Activated T-cell treated with anti-CD3 and anti-CD28 coated beads, Interleukin-2, amount 50 U/mL, for 72 hours (primary cell): ENCODE measurements around the gene C16orf90. TPM values are rescaled to one million over a fixed set of nuclear protein-coding genes. Genes with fewer than 3 reads are reported as not detected.

Experiments
- ATAC-seq, 2 donors: fragments of 150-1000 bp; cut with Tn5 transposase; replicated peaks in 1 of 2; 2 replicates each; pipeline ENCODE4 v1.10.0; 2021; ENCODE audit warnings: moderate library complexity in 2 of 2, mild to moderate bottlenecking in 1 of 2
- DNase-seq, 2 donors: peaks; one replicate each; pipeline ENCODE4 v3.0.0; 2021 to 2022; ENCODE audit warnings: mixed read lengths in 1 of 2
- H3K27ac Mint-ChIP-seq: one replicate; pipeline ENCODE4 v1.8.0; 2022; ENCODE audit warnings: mild to moderate bottlenecking, moderate library complexity, mixed read lengths
- H3K27me3 Mint-ChIP-seq: one replicate; pipeline ENCODE4 v1.8.0; 2022; ENCODE audit warnings: low read depth, mixed read lengths
- H3K36me3 Mint-ChIP-seq, 2 donors: one replicate each; pipeline ENCODE4 v1.8.0; 2022; ENCODE audit warnings: mixed read lengths in 2 of 2, mild to moderate bottlenecking in 1 of 2; ENCODE audit not compliant: insufficient read depth in 2 of 2
- H3K4me1 Mint-ChIP-seq: one replicate; pipeline ENCODE4 v1.8.0; 2022; ENCODE audit warnings: low read depth, mixed read lengths
- H3K4me3 Mint-ChIP-seq, 2 donors: one replicate each; pipeline ENCODE4 v1.8.0; 2022; ENCODE audit warnings: mild to moderate bottlenecking in 2 of 2, mixed read lengths in 2 of 2, moderate library complexity in 2 of 2
- H3K9me3 Mint-ChIP-seq, 2 donors: one replicate each; pipeline ENCODE4 v1.8.0; 2022; ENCODE audit warnings: mixed read lengths in 2 of 2
- total RNA-seq, 2 donors: library from RNA; stranded (reverse); gene quantifications; one replicate each; pipeline ENCODE4 v1.2.3, GENCODE V29; 2022

Gene C16orf90
- total RNA-seq, 2 donors from 2014 or later: not detected

DNA sequence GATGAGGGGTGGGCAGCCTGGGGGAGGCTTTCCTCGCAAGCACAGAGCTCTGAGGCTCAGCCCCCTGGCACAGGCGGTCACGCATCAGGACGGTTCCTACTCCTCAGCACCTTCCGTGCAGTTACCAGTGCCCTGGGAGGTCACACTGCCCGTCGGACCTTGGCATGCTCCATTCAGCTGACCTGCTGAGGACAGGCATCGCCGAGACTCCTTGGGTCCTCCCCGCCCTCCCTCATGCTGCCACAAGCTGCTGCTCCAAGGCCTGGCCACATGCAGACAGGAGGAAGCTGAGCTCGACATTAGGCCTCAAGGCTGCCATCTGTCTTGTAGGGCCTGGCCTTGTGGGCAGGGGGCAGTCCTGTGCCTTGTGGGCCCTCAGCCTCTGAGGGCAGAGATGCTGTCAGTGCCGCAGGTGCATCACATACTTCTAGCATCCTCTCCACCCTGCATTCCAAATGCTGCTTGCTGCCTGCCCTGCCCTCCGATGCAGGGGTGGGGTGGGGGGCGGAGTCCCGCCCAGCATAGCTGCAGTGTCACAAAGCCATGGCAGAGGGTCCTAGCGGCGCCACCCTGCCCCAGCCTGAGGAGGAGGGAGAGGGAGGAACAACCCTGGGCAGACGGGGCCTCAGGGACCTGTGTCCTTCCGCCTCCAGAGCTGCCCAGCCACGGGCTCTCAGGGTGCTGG, 9.3 kb downstream of the C16orf90 start:
- DNase-seq: no peak
- H3K9me3 Mint-ChIP-seq: no peaks in the 10 kb centered on the region
- no peak for ATAC-seq
- peaks cover 3 to 9% of the 10 kb centered on the region in 2 donors for H3K36me3 Mint-ChIP-seq
- no peaks in the 10 kb centered on the region for H3K4me1 Mint-ChIP-seq
- H3K4me3 Mint-ChIP-seq: no peak overlapping the region
- no peaks in the 10 kb centered on the region for H3K27me3 Mint-ChIP-seq
- H3K27ac Mint-ChIP-seq: no peak overlapping the region

DNA sequence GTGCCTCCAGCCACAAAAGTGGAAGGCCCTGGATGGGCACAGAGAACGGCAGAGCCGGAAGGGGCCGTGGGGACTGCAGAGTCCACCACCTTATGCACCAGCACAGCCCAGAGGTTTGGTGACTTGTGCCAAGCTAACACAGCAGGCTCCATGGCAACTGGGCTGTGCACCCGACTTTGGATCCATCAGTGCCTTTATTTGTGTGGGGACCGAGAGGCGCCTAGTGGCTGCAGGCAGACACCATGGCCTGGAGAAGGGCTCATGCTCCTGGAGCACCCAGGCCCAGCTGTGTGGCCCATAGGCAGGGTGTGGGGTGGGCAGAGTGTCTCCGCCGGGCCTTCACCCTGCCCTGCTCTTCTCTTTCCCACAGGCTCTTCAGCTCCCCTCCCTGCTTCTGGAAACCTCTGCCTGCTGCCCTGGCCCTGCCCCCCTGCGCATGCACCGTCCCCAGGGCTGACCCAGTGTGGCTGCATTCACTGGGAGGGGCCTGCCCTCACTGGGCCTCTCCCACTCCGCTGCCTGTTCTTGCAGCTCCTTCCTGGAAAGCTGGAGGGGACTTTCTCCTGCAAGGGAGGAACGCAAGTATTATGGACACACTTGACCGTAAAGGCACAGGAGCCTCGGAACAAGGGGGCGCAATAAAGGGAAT, 10.1 kb downstream of the C16orf90 start:
- no peak for DNase-seq
- Mint-ChIP-seq H3K4me1 (no peaks in the 10 kb centered on the region), H3K36me3 (peaks cover 3 to 9% of the 10 kb centered on the region in 2 donors), H3K4me3 (no peak overlapping the region), H3K27ac (no peak overlapping the region), H3K9me3 (no peaks in the 10 kb centered on the region), H3K27me3 (no peaks in the 10 kb centered on the region)
- ATAC-seq: no peak

DNA sequence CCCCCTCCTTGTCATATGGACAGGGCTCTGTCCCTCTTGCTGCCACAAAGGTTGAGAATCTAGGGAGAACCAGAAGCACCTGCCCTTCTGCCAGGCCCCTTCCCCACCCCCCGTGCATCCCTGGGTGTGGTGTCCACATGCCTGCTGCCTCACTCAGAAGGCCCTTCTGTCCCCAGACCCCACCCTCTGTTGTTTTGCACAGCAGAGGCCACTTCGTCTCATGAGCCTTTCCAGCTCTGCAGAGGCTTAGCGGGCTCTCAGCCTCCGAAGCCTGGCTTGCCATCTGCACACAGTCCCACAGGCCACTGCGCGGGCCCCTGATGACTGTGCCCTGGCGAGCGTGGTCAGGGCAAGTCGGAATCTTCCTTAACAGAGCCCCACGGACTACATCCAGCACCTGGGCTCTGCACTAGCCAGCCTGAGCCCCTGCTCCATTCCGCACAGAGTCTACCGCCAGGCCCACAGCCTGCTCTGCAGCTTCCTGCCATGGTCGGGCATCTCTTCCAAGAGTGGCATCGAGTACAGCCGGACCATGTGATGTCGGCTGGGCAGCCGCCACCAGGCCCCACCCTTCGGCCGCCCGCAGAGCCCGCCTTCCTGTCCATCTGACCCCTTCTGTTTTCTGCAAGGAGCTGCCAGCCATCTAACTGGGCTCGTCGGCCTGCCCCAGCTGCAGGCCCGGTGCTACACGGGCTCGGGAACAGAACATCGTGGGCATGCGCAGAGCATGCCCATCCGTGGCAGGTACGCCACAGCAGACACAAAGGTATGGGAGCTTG, 10.8 kb downstream of the C16orf90 start:
- Mint-ChIP-seq H3K27me3 (no peaks in the 10 kb centered on the region), H3K36me3 (peaks cover 3 to 12% of the 10 kb centered on the region in 2 donors), H3K27ac (no peak overlapping the region)

DNA sequence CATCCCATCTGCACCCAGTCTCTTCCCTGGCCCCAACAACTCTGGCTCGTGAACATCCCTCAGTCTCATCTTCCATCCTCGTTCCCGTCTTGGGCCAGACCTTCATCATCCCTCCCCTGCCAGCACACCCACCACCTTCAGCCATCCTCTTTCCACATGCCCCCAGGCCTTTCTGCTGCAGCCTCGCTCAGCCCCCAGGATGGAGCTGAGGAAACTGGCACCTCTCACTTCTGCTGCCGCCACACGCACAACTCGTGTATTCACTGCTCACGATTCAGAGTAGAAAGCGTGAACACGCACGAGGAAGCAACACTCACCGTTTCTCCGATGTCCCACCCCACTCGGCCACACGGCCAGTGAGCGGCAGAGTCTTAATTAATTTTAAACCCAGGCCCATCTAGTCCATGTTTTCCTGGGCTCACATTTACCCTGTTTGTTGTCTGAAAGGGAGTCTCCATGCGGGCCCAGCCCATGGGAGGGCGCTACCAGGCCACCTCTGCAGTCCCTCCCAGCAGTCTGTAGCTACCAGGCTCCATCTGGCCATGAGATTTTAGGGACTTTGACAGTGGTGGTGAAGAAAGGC, 12.5 kb downstream of the C16orf90 start:
- Mint-ChIP-seq H3K9me3 (no peaks in the 10 kb centered on the region), H3K4me3 (no peak overlapping the region), H3K36me3 (peaks cover 3 to 15% of the 10 kb centered on the region in 2 donors), H3K27me3 (no peaks in the 10 kb centered on the region), H3K27ac (no peak overlapping the region), H3K4me1 (no peaks in the 10 kb centered on the region)
- DNase-seq (no peak), ATAC-seq (no peak)

More for the DNA sequence above, 10.8 kb downstream of the C16orf90 start:
- Mint-ChIP-seq H3K4me1 (no peaks in the 10 kb centered on the region), H3K4me3 (no peak overlapping the region), H3K9me3 (no peaks in the 10 kb centered on the region)
- ATAC-seq: no peak
- no peak for DNase-seq

DNA sequence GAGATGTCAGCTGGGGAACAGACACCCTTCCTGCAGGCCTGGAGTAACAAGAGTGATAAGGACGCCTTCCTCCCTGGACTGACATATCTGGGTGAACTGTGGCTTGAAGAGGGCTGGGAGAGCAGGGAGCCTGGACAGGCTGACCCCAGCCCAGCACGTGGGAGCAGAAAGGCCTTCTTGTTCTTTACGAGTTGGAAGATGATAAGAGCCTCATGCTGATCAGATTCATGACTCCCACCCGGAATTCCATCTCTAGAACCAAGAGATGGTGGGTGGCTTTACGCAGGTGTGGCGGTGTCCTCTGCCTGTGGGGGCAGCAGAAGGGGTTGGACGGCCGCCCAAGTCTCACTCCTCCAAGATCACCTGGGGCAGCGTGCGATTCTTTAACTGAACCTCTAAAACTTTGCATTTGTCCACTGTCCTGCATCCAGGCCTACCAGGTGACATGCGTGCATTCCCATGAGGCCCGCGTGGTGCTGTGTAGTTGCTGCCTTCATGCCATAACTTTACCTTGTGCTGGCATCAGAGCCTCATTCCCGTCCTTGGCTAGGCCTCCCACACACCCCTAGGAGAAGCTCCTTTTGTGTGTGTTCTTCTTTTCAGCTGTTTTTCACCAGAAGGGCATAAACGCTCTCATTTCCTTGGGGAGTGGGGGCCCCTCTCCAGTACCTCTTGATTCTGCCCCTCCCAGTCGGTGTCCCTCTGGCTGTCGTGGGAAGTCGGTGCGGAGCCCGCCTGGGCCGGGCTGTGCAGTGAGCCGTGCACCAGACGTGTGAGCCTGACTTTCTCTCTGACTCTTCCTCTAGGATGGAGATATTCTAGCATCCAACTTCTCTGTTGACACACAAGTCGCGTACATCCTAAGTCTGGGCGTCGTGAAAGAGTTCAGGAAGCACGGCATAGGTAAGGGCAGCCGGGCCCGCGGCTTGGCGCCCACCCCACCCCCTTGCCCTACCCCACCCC, 13.3 kb downstream of the C16orf90 start:
- Mint-ChIP-seq H3K9me3 (no peaks in the 10 kb centered on the region), H3K4me3 (no peak overlapping the region), H3K27ac (peak overlapping the region; percentile 79), H3K27me3 (no peaks in the 10 kb centered on the region), H3K36me3 (peaks cover 3 to 15% of the 10 kb centered on the region in 2 donors), H3K4me1 (no peaks in the 10 kb centered on the region)
- no peak for ATAC-seq
- no peak for DNase-seq

DNA sequence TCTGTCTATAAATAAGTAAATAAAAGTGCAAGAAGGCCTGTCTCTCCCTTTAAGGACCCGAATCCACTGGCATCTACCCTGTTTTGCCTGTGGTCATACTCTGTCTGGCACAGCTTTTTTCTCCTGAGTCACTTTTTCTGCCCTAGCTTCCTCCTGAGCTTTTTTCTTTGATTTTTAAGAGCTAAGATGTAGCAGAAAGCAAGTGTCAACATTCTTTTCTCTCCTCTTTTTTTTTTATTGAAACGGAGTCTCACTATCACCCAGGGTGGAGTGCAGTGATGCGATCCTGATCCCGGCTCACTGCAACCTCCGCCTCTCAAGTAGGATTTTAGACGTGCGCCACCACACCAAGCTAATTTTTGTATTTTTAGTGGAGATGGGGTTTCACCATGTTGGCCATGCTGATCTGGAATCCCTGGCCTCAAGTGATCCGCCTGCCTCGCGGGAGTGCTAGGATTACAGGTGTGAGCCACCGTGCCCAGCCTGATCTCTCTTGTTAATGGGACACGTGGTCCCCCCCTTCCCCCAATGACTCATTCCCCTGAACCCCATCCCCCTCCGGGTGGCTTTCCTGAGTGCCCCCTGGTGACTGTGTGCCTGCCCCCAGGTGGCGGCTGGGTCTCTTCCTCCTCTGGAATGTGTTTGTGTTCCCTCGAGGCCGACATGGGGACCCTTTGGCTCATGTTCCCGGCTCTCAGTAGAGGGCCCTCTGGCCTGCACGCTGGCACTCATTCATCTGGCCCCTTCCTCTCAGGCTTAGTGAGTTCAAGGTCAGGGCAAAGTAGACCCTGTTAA, 14.2 kb downstream of the C16orf90 start:
- H3K9me3 Mint-ChIP-seq: no peaks in the 10 kb centered on the region
- H3K27ac Mint-ChIP-seq: peak overlapping the region; percentile 57
- H3K4me1 Mint-ChIP-seq: no peaks in the 10 kb centered on the region
- peaks cover 3 to 15% of the 10 kb centered on the region in 2 donors for H3K36me3 Mint-ChIP-seq
- H3K4me3 Mint-ChIP-seq: no peak overlapping the region
- no peak for ATAC-seq
- H3K27me3 Mint-ChIP-seq: no peaks in the 10 kb centered on the region
- no peak for DNase-seq

DNA sequence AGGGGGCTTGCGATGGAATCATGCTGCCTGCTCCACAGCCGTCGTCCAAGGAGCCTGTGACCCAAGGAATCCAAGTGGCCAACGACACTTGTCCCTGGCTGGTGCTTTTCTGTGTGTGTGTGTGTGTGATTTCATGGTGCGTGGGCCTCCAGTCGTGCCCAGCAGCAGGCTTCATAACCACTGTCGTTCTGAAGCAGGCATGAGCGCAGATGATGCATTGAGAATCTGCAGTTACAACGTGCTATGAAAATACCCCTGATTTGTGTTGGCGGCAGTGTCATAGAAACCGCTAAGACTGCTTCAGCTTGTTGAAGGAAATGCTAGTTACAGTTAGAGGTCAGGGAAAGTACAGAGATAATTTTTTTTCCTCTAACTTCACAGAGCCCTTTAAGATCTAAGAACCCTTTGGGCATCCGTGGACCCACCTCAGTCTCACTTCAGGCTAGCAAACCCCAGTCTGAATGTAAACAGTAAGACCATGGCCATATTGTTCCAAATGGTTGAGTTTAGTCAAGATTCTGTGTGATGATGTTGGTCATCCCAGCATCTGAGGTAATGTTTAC, 15.6 kb downstream of the C16orf90 start:
- H3K9me3 Mint-ChIP-seq: no peaks in the 10 kb centered on the region
- ATAC-seq: peak; percentile 72 to 87
- peaks cover 3 to 15% of the 10 kb centered on the region in 2 donors for H3K36me3 Mint-ChIP-seq
- peaks cover 7% of the 10 kb centered on the region for H3K4me1 Mint-ChIP-seq
- peak overlapping the region; percentile 89 for H3K27ac Mint-ChIP-seq
- no peaks in the 10 kb centered on the region for H3K27me3 Mint-ChIP-seq
- DNase-seq: peak; percentile 16 to 38
- H3K4me3 Mint-ChIP-seq: no peak overlapping the region

DNA sequence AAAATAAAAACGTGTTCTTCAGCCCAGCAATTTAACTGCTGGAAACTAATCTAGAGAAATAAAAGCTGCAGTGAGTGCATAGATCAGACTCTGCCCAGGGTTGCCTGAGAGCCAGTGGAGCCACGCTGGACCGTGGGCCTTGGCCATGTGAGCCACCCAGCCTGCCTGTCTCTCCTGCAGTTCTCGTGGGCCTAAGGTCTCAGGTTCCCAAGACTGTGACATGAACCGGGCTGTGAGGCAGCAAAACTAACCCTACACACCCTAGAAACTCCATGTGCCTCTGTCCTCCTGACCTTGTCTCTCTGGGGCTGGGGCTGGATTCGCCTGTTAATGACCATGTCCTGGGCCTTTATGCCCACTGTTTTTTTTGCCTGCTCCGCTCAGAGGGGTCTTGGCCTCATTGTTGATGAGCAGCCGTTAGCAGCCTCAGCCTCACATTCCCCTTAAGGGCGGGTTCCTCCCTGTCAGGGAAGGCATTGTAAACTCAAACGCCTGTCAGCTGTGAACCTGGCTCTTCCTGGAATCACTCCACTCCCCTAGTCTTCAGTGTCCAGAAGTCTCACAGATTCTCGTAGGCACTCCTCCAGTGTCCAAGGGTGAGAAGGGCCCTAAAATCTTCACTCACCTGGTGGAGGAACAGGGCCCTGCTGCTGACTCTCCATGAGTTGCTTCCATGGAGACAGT, 16.9 kb downstream of the C16orf90 start:
- DNase-seq (no peak), ATAC-seq (no peak)
- Mint-ChIP-seq H3K9me3 (no peaks in the 10 kb centered on the region), H3K4me3 (no peak overlapping the region), H3K4me1 (peaks cover 10% of the 10 kb centered on the region), H3K27ac (peak overlapping the region; percentile 69), H3K27me3 (no peaks in the 10 kb centered on the region), H3K36me3 (peaks cover 3 to 12% of the 10 kb centered on the region in 2 donors)

DNA sequence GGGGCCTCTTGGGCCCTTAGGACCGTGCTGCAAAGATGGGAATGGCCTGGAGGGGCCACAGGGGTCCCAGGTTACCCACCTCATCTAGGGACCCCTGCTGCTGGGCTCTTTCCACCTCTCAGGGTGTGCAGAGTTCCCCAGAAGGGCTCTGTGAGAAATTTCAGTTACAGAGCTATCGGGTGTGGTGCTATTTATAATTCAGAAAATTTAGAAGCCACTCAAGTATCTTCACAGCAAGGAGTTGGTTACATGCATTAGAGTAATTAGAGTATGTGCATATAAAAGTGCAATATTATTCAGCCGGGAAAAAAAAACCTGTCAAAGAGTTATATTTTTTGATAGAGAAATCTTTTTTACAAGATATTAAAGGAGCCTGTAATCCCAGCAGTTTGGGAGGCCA, 18.9 kb downstream of the C16orf90 start:
- H3K4me1 Mint-ChIP-seq: peaks cover 26% of the 10 kb centered on the region
- ATAC-seq: no peak
- H3K4me3 Mint-ChIP-seq: no peak overlapping the region
- no peak for DNase-seq
- H3K27ac Mint-ChIP-seq: no peak overlapping the region
- peaks cover 4 to 12% of the 10 kb centered on the region in 2 donors for H3K36me3 Mint-ChIP-seq
- no peaks in the 10 kb centered on the region for H3K9me3 Mint-ChIP-seq
- no peaks in the 10 kb centered on the region for H3K27me3 Mint-ChIP-seq

DNA sequence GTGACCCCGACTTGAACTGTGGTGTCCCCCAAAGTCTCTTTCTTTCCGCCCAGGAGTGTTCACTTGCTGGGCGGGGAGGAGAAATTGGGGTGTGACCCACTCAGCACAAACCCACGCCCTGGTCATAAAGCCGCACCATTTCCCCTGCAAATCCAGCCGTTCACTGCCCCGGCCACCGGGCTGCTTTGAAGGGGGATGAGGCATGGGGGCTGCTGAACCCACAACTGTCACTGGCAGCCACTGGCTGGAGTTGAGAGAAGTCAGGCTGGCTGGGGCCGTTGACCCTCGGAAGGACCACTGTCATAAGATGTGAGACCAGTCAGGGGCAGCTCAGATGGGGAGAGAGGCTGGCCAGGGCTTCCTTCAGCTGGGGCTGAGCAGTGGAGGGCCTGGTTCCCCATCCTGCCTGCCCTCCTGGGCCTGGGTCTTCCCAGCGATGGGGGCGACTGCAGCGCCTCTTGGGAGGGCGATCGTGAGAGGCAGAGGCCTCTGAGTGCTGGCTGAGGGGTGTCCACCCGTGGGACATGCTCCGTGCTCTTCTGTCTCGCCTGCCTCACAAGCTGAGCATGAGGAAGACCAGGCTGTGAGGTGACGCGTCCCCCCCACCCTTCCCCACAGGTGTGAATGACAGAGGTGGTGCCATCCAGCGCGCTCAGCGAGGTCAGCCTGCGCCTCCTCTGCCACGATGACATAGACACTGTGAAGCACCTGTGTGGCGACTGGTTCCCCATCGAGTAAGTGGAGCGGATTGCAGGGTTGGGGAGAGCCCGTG, 19.5 kb downstream of the C16orf90 start:
- Mint-ChIP-seq H3K9me3 (no peaks in the 10 kb centered on the region), H3K4me3 (no peak overlapping the region), H3K27ac (peak overlapping the region; percentile 65), H3K27me3 (no peaks in the 10 kb centered on the region), H3K36me3 (peaks cover 4 to 12% of the 10 kb centered on the region in 2 donors), H3K4me1 (peaks cover 26% of the 10 kb centered on the region)
- DNase-seq: no peak
- no peak for ATAC-seq
